ENCODE data around the gene HES4.
"Not testable (repeated sequence)": the region's sequence is repeated elsewhere in the genome, so short reads cannot be mapped to it uniquely, and the experiment has no call there.

The HES4 gene

GRCh38 chr1:1017397-1018320, 17.8 kb upstream of the HES4 start:
- DNase-seq (ENCODE audit: low read depth) = not testable (repeated sequence)

- DNase-seq (ENCODE audit: low read depth) = no peak
Measured at GRCh38 chr1:1014799-1015681, 15.1 kb upstream of the HES4 start.

- no peak for DNase-seq (ENCODE audit: low read depth)
Measured at GRCh38 chr1:1013922-1014648, 14.2 kb upstream of the HES4 start.

DNA sequence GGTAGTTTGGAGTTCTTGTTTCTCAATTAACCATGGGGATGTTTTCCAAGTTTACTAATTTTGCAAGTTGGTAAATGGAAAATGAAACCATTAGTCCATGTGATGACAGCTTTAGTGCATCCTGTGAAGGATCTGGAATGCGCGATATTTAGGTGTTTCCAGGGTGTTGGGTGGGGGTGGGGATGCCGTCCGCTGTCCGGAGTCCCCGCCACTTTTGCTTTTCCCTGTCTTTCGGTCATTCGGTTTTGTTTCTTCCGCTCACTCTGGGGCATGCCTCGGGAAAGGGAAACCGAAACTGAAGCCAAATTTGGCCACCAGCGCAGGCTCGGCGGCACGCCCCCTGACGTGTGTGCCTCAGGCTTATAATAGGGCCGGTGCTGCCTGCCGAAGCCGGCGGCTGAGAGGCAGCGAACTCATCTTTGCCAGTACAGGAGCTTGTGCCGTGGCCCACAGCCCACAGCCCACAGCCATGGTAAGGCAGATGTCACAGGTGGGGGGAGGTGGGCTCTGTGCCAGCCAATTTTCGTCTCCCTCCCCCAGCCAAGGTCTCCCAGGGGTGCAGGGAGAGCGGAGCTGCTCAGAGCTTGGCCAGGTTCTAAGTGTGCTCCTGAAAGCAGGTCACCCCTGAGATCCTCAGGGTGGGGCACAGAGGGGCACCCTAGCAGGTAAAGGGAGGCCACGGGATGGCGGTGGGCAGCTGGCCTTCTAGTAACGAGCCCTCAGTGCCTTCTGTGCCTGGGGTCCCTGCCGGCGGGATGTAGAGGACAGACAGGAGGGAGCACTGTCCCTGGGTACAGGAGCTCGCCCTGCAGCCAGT, 13.4 kb upstream of the HES4 start, which contains the start of gene ISG15:
Gene ISG15 (plus strand): TSS at position 393 of the 817 bp plus-strand sequence. CDS start 77 bp downstream, at position 470.
- DNase-seq (ENCODE audit: low read depth) = peak; percentile 68

GRCh38 chr1:1012736-1013104, 12.8 kb upstream of the HES4 start:
- not testable (repeated sequence) for DNase-seq (ENCODE audit: low read depth)

- no peak for DNase-seq (ENCODE audit: low read depth)
Measured at GRCh38 chr1:1011396-1011949, 11.6 kb upstream of the HES4 start.

DNA sequence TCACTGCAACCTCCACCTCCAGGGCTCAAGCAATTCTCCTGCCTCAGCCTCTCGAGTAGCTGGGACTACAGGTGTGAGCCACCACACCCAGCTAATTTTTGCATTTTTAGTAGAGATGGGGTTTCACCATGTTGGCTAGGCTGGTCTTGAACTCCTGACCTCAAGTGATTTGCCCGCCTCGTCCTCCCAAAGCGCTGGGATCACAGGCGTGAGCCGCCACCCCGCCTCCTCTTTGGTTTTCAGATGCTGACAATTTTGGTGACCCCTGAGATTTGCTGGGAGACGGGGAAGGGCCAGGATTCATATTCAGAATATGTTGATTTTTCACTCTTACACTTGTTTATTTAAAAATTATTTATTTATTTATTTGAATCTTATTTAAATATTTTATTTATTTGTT, 10.2 kb upstream of the HES4 start:
- DNase-seq (ENCODE audit: low read depth) = not testable (repeated sequence)

GRCh38 chr1:1006305-1007159, 6.6 kb upstream of the HES4 start:
- no peak for DNase-seq (ENCODE audit: low read depth)

DNA sequence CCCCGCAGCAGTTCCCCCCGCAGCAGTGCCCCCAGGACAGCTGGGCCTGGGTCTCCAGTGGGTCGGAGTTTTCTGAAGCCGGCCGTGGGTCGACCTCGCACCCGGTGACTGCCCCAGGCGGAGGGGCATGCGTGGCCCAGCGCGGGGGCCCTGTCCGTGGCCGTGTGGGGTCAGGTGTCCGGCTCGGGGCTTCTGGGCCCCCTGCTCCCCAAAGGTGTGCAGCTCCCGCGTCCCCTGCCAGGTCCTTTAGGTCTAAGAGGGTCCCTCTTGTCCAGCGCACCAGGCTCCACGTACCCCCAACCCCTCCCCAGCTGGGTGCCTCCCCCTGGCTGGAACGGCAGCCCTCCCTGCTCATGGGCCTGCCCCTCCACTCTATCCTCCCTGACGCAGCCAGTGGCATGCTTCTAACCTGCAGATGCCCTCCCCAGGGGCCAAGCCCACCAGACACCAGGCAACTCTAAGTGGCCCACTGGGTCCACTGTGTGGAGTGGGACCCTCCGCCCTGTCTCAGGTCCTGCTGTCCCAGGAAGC, 5.9 kb upstream of the HES4 start:
- no peak for DNase-seq (ENCODE audit: low read depth)

GRCh38 chr1:1004780-1005697, 5.1 kb upstream of the HES4 start:
- DNase-seq (ENCODE audit: low read depth) = no peak

GRCh38 chr1:1004420-1004779, 4.5 kb upstream of the HES4 start:
- DNase-seq (ENCODE audit: low read depth) = no peak

DNA sequence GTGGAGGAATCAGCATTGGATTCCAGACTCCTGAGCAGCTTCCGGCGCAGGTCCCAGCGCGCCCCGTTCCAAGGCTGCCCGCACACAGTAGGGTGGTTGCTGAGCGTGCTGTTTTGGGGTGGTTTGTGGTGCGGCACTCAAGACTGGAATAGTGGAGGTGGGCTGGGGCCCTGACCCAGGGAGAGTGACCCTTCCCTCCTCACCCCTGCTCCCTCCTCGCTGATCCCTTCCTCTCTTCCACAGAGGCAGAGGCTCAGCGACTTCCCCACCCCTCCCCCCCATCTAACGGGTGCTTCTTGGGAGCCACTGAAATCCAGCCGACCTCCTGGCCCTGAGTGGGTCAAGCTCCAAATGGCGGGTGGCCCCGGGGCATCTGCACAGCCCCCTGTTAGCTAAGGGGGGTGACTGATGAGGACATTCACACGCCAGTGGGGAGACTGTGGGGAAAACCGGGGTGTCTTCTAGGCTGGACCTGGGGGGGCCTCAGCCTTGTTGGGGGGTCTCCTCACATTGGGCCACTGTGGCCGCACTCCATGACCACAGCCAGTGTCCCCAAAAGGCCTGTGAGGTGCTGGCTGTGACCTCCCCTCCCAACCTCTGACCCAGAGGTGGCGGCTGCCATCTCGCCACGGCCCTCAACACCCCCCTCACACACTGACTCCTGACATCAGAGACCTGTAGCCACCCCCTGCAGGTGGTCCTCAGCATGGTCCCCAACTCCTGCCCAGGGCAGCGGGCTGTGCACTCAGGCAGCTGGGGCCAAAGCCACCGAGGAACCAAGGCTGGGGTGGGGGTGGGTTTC, 3.9 kb upstream of the HES4 start:
- no peak for DNase-seq (ENCODE audit: low read depth)

DNA sequence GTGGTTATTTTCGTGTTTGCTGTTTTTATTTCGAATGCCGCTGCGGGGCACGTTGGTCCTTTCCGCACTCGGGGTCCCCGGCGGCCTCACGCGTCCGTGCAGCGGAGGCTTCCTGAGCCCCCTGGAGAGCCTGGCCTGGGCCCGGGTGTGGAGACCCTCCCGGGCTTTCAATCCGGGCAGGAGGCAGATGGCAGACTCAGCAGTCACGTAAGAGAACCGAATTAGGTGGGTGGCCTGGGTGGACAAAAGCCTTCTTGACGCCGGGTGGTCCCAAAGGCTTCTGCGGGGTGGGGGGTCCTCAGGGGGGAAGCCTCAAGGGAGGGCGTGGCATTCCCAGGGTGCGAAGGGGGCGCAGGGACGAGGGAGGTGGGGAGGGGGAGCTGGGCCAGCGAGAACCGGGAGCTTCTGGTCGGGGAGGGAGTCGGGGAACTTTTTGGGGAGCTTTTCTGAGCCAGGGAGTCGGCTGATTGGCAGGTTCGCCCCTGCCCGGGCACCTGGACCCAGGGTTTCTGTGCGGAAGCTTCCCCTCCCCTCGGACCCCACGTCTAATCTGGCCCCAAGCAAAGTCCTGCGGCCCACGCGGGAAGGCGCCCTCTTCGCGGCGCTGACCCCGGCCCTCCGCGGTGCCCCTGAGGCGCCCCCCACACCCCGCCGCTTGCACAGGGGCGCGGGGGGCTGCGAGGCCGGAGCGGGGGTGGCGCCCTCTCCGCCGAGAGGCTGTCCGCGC, 1.3 kb upstream of the HES4 start:
- no peak for DNase-seq (ENCODE audit: low read depth)

- DNase-seq (ENCODE audit: low read depth) = no peak
Measured at GRCh38 chr1:1000357-1001056, 610 bp upstream of the HES4 start.

DNA sequence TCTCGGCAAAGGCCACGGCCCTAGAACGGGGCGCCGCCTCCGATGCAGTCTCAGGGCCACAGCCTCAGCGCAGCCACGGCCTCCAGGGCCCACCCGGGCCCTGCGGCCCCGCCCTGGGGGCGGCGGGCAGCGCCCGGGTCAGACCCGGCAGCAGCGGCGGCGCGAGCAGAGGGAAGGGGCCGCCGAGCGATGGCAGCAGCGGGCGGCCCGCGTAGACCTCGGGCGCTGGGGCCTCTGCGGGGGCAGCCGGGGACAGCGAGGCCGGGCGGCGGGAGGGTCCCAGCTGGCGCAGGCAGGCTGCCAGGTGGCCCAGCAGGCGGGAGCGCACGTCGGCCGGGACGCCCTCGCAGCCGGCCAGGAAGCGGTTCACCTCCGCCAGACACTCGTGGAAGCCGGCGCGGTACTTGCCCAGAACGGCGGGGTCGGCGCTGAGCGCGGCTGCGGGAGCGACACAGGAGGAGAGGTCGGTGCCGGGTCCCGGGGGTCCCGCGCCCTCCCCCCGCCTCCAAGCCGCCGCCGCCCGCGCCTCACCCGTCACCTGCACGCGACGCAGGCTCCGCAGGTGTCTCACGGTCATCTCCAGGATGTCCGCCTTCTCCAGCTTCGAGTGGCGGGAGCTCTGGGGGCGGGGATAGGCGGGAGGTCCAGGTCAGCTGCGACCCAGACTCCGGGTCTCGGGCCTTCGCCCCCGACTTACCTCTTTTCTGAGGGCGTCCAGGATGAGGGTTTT, 737 bp downstream of the HES4 start:
- DNase-seq (ENCODE audit: low read depth) = no peak

GRCh38 chr1:998745-998994, 1.2 kb downstream of the HES4 start:
- DNase-seq (ENCODE audit: low read depth) = no peak
